A549 (cell line): ENCODE measurements around the gene MAPT. TPM values are rescaled to one million over a fixed set of nuclear protein-coding genes. Genes with fewer than 3 reads are reported as not detected.

ENCODE experiments used
- ATAC-seq, 2 experiments: fragments of 200-7000 bp in 1 of 2; fragments of >200 bp in 1 of 2; cut with Nextera tagmentation in 1 of 2; cut with Tn5 transposase in 1 of 2; 3 replicates each; pipeline versions ENCODE4 v1.8.0 to v1.9.1; 2018 to 2020; ENCODE audit warnings: mild to moderate bottlenecking in 1 of 2, moderate library complexity in 1 of 2
- CTCF ChIA-PET: fragments of 300-600 bp; sonication (Branson Sonifier 250); formaldehyde crosslinking; extraction: SDS; loops from one replicate; lab custom pipeline; 2021; ENCODE audit warnings: antibody characterized with exemption, inconsistent platforms; lab: Yijun Ruan, JAX
- POLR2A ChIA-PET: fragments of 350-600 bp; formaldehyde crosslinking; extraction: SDS; loops from one replicate; lab custom pipeline; 2021; ENCODE audit warnings: antibody characterized with exemption, inconsistent platforms; lab: Yijun Ruan, JAX
- DNase-seq, 2 experiments: peaks; one replicate each; pipeline versions ENCODE4 v3.0.0 to v3.0.0-alpha.2; 2011 to 2016; ENCODE audit warnings: low read depth in 1 of 2, low spot score in 1 of 2
- FAIRE-seq: peaks from 2 replicates; lab custom pipeline; 2011; peaks lifted over from hg19 to GRCh38; lab: Jason Lieb, UNC
- H3K27ac ChIP-seq, 2 experiments: fragments of >200 bp; sonication (Bioruptor Twin); formaldehyde crosslinking; 3 replicates each; pipeline ENCODE4 v1.5.1; 2016 to 2017
- H3K4me1 ChIP-seq: fragments of >200 bp; sonication (Bioruptor Twin); formaldehyde crosslinking; 3 replicates; pipeline ENCODE4 v1.6.1; 2016
- H3K4me2 ChIP-seq: fragments of >200 bp; sonication (Bioruptor Twin); formaldehyde crosslinking; 3 replicates; pipeline ENCODE4 v1.6.1; 2016
- H3K4me3 ChIP-seq: fragments of >200 bp; sonication (Bioruptor Twin); formaldehyde crosslinking; 3 replicates; pipeline ENCODE4 v1.5.1; 2016
- H3K9me3 ChIP-seq: fragments of >200 bp; sonication (Bioruptor Twin); formaldehyde crosslinking; 3 replicates; pipeline ENCODE4 v1.6.1; 2016
- ATOH8 ChIP-seq: fragments of 250-450 bp; sonication (Bioruptor Pico); IDR thresholded peaks from 2 replicates; pipeline ENCODE4 v1.5.0; 2020; ENCODE audit warnings: low read depth, mild to moderate bottlenecking, moderate library complexity
- BHLHE40 ChIP-seq: IDR thresholded peaks from 2 replicates; pipeline ENCODE4 v1.6.1; 2012; ENCODE audit warnings: low read depth, low read length, inconsistent platforms
- CBX8 ChIP-seq: fragments of 200-600 bp; sonication (generic); IDR thresholded peaks from 2 replicates; pipeline ENCODE4 v1.6.1; 2016
- CEBPB ChIP-seq, 2 experiments: fragments of >200 bp in 1 of 2; sonication (Bioruptor Twin) in 1 of 2; formaldehyde crosslinking in 1 of 2; IDR thresholded peaks; 2 replicates each; pipeline ENCODE4 v1.6.1; 2012 to 2016
- FOSB ChIP-seq: fragments of 250-450 bp; sonication (Bioruptor Pico); IDR thresholded peaks from 2 replicates; pipeline ENCODE4 v1.5.0; 2020; ENCODE audit warnings: mild to moderate bottlenecking, moderate library complexity
- FOXS1 ChIP-seq: fragments of 250-450 bp; sonication (Bioruptor Pico); IDR thresholded peaks from 2 replicates; pipeline ENCODE4 v1.5.0; 2020; ENCODE audit warnings: mild to moderate bottlenecking, moderate library complexity
- GATA3 ChIP-seq: IDR thresholded peaks from 2 replicates; pipeline ENCODE4 v1.6.1; 2012; ENCODE audit warnings: borderline replicate concordance
- HOXA7 ChIP-seq: fragments of 250-450 bp; sonication (Bioruptor Pico); IDR thresholded peaks from 2 replicates; pipeline ENCODE4 v1.5.0; 2020; ENCODE audit warnings: mild to moderate bottlenecking, moderate library complexity
- MAFK ChIP-seq: fragments of 450-650 bp; IDR thresholded peaks from 2 replicates; pipeline ENCODE4 v1.6.1; 2014; ENCODE audit not compliant: partially characterized antibody
- PHF8 ChIP-seq: fragments of 200-600 bp; sonication (generic); IDR thresholded peaks from 2 replicates; pipeline ENCODE4 v1.6.1; 2016; ENCODE audit warnings: low read depth, mild to moderate bottlenecking, antibody characterized with exemption, moderate library complexity, borderline replicate concordance
- RAD21 ChIP-seq, 2 experiments: fragments of >200 bp in 1 of 2; sonication (Bioruptor Twin) in 1 of 2; formaldehyde crosslinking in 1 of 2; IDR thresholded peaks in 1 of 2; conservative IDR thresholded peaks in 1 of 2; 2 replicates in 1 of 2; 3 replicates in 1 of 2; pipeline ENCODE4 v1.6.1; 2012 to 2018; ENCODE audit warnings: inconsistent platforms in 1 of 2
- RARB ChIP-seq: fragments of 250-450 bp; sonication (Bioruptor Pico); IDR thresholded peaks from 2 replicates; pipeline ENCODE4 v1.8.0; 2021; ENCODE audit warnings: mild to moderate bottlenecking, moderate library complexity
- RCOR1 ChIP-seq: fragments of 150-350 bp; IDR thresholded peaks from 2 replicates; pipeline ENCODE4 v1.6.1; 2014; ENCODE audit warnings: antibody characterized with exemption, low read length, low read depth
- REST ChIP-seq: fragments of 200-600 bp; sonication (generic); IDR thresholded peaks from 2 replicates; pipeline ENCODE4 v1.6.1; 2016; ENCODE audit warnings: antibody characterized with exemption, mild to moderate bottlenecking, moderate library complexity
- SREBF2 ChIP-seq: fragments of 450-650 bp; IDR thresholded peaks from 2 replicates; pipeline ENCODE4 v1.6.1; 2014; ENCODE audit warnings: mild to moderate bottlenecking, moderate library complexity
- TFCP2L1 ChIP-seq: fragments of 250-450 bp; sonication (Bioruptor Pico); IDR thresholded peaks from 2 replicates; pipeline ENCODE4 v1.5.0; 2021; ENCODE audit warnings: mild to moderate bottlenecking
- TP53 ChIP-seq: fragments of 250-450 bp; sonication (Bioruptor Pico); IDR thresholded peaks from 2 replicates; pipeline ENCODE4 v1.5.0; 2021; ENCODE audit warnings: mild to moderate bottlenecking, moderate library complexity
- ZC3H11A ChIP-seq: fragments of 450-650 bp; IDR thresholded peaks from 2 replicates; pipeline ENCODE4 v1.6.1; 2014; ENCODE audit warnings: antibody characterized with exemption, mild to moderate bottlenecking
- ZFP36 ChIP-seq: fragments of 450-650 bp; IDR thresholded peaks from 2 replicates; pipeline ENCODE4 v1.6.1; 2014; ENCODE audit warnings: borderline replicate concordance; ENCODE audit not compliant: partially characterized antibody
- WGBS: methylation state at CpG from one replicate; pipeline ENCODE4 v1.1.6; 2017; ENCODE audit errors: missing lambda C conversion rate; 5-methylcytosine and 5-hydroxymethylcytosine counted together
- polyA plus RNA-seq, 4 experiments: library from polyadenylated mRNA; depleted of rRNA in 3 of 4; stranded (reverse); fragments of >200 nt; fragmentation: RNase III in 1 of 4; extraction: RNeasy Plus Mini Kit Qiagen cat#74134 plus additional on column Dnase treatment in 1 of 4; gene quantifications; 2 replicates in 3 of 4; 3 replicates in 1 of 4; pipeline ENCODE4 v1.2.3, GENCODE V29; 2011 to 2017

The MAPT gene
- polyA plus RNA-seq, 2 of the 4 experiments (the other 2 are of a cell fraction) = 1.2 to 1.6 TPM

GRCh38 chr17:45984368-45984767 lies 90.0 kb downstream of the MAPT start:
- CTCF ChIA-PET = interaction anchor here (1.1 to 2.3 kb wide), 3 partner anchors 8 to 18 kb away, joined by 3 to 9 read pairs (median 6); no protein-coding TSS in a partner anchor
- H3K4me3 ChIP-seq = no peak overlapping the region

GRCh38 chr17:45985447-45985846 lies 91.1 kb downstream of the MAPT start:
- FAIRE-seq (no peak), DNase-seq (no peak), ATAC-seq (no peak)
- Histone ChIP-seq H3K4me2 (no peak overlapping the region), H3K4me1 (no peaks in the 10 kb centered on the region), H3K4me3 (no peak overlapping the region), H3K27ac (no peak overlapping the region), H3K9me3 (no peaks in the 10 kb centered on the region)
- ChIA-PET POLR2A (no interaction called here), CTCF (interaction anchor here (2.3 kb wide), 1 partner anchor 17 kb away, joined by 9 read pairs; no protein-coding TSS in a partner anchor)
- TF ChIP-seq HOXA7 (CRISPR knock-in tag) (no peak), MAFK (peak; percentile 92), ZFP36 (no peak), TP53 (CRISPR knock-in tag) (no peak), ZC3H11A (no peak), RARB (CRISPR knock-in tag) (no peak), REST (no peak)
- WGBS = 74% methylated on average over 4 of the region's 4 CpGs

More at GRCh38 chr17:45984368-45984767, 90.0 kb downstream of the MAPT start:
- no peak for ATAC-seq
- WGBS = 69% methylated on average over 5 of the region's 5 CpGs
- H3K27ac ChIP-seq = no peak overlapping the region
- FAIRE-seq = no peak
- TF ChIP-seq RAD21 (conservative IDR thresholded peaks at IDR 0.05 in 1 of 2, IDR thresholded peaks at IDR 0.05 in 1 of 2) (no peak), ATOH8 (CRISPR knock-in tag) (no peak), TFCP2L1 (CRISPR knock-in tag) (no peak), RCOR1 (no peak), FOXS1 (CRISPR knock-in tag) (no peak), BHLHE40 (no peak), GATA3 (no peak)
- TF ChIP-seq, all 56 proteins: peak for 0
- H3K4me1 ChIP-seq = no peaks in the 10 kb centered on the region
- POLR2A ChIA-PET = no interaction called here
- no peak for DNase-seq
- H3K9me3 ChIP-seq = no peaks in the 10 kb centered on the region
- H3K4me2 ChIP-seq = no peak overlapping the region

- H3K4me2 ChIP-seq = no peak overlapping the region
- POLR2A ChIA-PET = no interaction called here
- no peaks in the 10 kb centered on the region for H3K9me3 ChIP-seq
- H3K4me3 ChIP-seq = no peak overlapping the region
- no peak for FAIRE-seq
- CTCF ChIA-PET = interaction anchor here (0.9 kb wide), 1 partner anchor 108 kb away, joined by 3 read pairs; no protein-coding TSS in a partner anchor
- WGBS = 67% methylated on average over 4 of the region's 4 CpGs
- DNase-seq = no peak
- H3K27ac ChIP-seq = no peak overlapping the region
- H3K4me1 ChIP-seq = no peaks in the 10 kb centered on the region
- no peak for ATAC-seq
- no peak for TF ChIP-seq PHF8
- no peak for TF ChIP-seq SREBF2
- TF ChIP-seq FOSB (CRISPR knock-in tag) = no peak
- TF ChIP-seq ZFP36 = no peak
- TF ChIP-seq CEBPB (IDR thresholded peaks at IDR 0.05) = no peak
- TF ChIP-seq RAD21 (conservative IDR thresholded peaks at IDR 0.05 in 1 of 2, IDR thresholded peaks at IDR 0.05 in 1 of 2) = no peak
- no peak for TF ChIP-seq CBX8
Measured at GRCh38 chr17:45986056-45986455, 91.7 kb downstream of the MAPT start.
